Muscle of arm (tissue), 12 donors: ENCODE measurements around the gene FOXN1. TPM values are rescaled to one million over a fixed set of nuclear protein-coding genes. Genes with fewer than 3 reads are reported as not detected.

Experiments used
- DNase-seq: peaks from one replicate; pipeline ENCODE4 v3.0.0-alpha.2; 2013
- polyA plus RNA-seq, 12 donors: library from polyadenylated mRNA; unstranded; fragments of 120-200 nt; gene quantifications; one replicate each; pipeline ENCODE4 v1.2.1, GENCODE V29; 2013; ENCODE audit not compliant: insufficient read length in 12 of 12

FOXN1 gene
- polyA plus RNA-seq, 12 donors, result 0.13 to 10.7 (median 2.1) TPM; not detected in 8

GRCh38 chr17:28477928-28478327 lies 28.2 kb upstream of the FOXN1 start:
- DNase-seq, result no peak

DNA sequence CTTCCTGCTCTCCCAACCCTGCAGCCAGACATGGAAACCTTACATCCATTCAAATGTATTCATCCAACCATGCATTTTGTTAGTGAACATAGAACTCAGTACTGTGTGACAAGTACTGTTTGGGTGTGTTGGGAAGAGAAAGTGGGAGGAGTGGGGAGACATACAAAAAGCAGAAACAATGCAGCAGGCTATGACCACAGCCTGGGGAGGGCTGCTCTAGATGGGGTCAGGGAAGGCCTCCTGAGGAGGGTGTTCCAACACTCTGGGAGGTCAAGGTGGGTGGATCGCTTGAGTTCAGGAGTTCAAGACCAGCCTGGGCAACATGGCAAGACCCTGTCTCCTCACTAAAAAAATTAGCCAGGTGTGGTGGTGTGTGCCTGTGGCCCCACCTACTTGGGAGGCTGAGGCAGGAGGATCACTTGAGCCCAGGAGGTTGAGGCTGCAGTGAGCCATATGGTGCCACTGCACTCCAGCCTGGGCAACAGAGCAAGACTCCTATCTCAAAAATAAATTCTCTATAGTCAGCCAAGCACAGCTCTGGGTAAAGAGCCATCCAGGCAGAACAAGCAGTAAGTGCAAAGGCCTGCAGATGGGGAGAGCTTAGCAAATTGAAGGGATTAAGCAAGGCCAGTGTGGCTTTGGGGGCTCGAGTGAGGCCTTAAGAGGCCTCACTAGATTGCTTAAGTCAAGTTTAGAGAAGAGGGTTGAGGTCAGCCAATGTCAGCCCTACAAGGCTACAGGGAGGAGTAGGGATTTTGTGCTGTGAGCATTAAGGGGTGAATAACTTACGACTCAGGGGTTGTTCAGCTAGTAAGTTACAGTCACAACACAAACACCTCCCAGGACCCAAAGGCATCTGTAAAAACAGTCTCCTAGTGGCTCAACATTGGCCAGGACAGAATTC lies 27.2 kb upstream of the FOXN1 start:
- no peak for DNase-seq

GRCh38 chr17:28480278-28480677 lies 25.9 kb upstream of the FOXN1 start:
- DNase-seq, result no peak

DNA sequence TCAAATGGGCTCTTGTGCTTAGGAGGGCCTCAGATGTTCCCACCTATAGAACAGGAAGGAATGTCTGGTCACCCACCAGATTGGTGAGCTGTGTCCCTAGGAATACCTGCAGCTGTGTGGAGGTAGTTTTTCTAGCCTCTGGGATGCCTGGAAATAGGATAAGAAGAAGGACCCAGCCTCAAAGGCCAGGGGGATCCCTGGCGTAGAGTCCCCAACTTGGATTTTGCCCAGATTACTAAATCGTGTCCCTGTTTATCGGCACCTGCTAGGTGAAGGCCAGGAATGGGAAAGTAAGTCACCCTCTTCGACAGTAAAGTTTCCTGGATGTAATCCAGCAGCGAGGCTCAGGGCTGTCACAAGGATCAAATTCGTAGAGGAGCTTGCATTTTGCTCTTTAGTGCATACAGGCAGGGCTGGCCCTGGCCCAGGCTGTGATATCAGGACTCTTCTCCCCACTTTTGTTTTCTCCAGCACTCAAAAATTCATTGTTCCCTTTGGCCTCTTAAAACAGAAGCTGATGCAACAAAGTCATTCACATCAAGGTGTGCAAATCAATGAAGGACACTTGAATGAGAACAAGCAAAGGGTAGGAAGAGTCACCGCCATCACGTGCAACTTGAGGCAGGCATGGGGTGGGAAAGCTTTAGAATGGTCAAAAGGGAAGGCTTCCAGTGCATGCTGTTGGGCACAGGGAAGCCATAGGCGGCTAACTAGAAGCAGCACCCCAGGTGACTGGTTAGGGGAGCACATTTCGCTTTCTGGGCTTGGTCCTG lies 25.2 kb upstream of the FOXN1 start:
- DNase-seq, result no peak

GRCh38 chr17:28482551-28483199 lies 23.5 kb upstream of the FOXN1 start:
- DNase-seq, result no peak

DNA sequence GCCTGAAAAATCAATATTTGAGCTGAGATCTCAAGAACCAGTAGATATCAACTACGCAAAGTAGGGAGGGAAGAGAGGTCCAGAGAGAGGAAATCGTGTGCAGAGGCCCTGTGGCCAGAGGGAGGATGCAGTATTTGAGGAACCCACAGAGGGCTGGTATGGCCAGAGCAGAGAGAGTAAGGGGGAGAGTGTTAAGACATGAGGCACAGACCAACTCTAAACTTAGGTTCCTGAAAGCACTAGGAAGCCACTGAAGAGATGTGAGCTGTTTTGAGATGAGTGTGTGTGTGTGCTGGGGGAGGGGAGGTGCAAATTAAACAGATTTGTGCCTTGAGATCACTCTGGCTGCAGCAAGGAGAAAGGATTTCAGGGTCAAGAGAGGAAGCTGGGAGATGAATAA lies 21.9 kb upstream of the FOXN1 start:
- DNase-seq, result no peak

GRCh38 chr17:28485049-28485448 lies 21.1 kb upstream of the FOXN1 start:
- no peak for DNase-seq

DNA sequence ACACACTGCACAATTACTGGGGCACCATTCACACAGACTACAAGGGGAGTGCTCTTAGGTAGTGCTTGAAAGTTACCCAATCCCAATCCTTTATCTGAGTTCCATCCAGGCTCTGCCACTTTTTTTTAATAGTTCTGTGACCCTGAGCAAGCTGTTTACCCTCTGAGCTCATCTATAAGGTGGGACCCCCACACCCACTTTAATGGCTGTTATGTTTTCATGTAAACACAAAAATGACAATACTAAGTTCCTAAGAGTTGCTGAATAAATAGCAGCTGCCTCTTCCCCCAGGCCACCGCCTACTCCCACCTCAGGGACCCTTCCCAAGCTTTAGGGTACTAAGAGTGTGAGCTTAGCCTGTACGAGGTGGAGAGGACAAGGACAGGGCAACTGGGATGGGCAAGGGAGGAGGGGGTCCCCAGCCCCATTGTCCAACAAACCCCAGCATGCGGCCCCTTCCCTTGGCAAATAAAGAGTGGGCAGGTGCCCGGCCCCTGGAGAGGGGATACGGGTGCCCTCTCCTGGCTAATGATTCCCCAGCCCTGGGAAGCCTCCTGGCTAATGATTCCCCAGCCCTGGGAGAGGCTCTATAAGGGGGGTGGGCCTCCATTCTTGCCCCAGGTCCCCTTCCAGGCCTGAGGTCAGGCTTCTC lies 18.1 kb upstream of the FOXN1 start:
- DNase-seq, result no peak

DNA sequence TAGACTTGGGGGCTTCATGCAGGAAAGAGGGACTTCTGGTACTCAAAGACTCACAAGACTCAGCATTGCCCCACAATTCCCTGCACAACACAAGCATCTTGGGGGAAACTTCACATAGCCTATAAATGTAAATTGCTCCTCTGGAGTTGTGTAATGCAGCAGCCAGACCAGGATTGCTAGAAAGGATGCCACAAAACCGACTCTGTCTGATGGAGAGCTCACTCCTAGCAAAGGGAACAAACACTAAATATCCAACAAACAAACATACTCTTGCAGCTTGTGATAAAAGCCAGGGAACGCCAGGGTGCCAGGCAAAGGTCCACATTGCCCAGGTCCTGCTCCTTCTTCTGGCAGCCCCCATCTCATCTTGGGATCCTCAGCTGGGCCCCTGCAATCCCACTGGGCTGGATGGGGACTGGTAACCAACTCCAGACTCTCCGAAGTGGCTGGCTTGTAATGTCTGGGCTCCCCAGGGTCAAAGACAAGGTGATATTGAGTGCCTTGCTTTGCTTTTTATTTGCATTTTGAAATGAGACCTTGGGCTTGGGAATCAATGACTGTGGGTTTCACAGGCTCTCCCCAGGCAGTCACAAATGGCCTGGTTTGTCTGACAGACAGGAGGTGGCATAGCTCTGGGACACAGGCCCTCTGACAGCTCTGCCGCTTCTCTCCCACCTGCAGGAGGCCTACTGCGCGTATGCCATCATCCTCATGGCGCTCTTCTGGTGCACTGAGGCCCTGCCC lies 17.4 kb upstream of the FOXN1 start:
- no peak for DNase-seq

GRCh38 chr17:28491286-28491685 lies 14.9 kb upstream of the FOXN1 start:
- DNase-seq, result no peak

DNA sequence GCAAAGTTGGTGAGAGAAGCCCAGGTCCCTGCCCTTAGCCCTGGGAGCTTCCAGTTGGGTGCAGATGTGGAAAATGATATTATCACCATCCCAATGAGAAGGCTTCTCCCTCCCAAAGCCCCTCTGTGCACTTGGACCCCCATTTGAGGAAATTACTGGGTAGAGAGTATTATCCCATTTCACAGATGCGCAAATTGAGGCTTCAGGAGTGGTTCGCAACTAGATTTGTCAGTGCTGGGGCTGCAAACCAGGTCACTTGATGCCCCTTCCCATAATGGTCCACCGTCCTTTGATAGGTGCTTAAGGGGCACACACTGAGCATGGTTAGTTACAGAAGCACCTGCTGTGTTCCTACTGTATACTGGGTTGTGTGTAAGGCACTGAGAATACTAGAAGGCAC lies 14.3 kb upstream of the FOXN1 start:
- no peak for DNase-seq

GRCh38 chr17:28492352-28493310 lies 13.5 kb upstream of the FOXN1 start:
- no peak for DNase-seq

GRCh38 chr17:28493460-28493859 lies 12.7 kb upstream of the FOXN1 start:
- no peak for DNase-seq

GRCh38 chr17:28494445-28495188 lies 11.5 kb upstream of the FOXN1 start:
- peak; percentile 43 for DNase-seq

DNA sequence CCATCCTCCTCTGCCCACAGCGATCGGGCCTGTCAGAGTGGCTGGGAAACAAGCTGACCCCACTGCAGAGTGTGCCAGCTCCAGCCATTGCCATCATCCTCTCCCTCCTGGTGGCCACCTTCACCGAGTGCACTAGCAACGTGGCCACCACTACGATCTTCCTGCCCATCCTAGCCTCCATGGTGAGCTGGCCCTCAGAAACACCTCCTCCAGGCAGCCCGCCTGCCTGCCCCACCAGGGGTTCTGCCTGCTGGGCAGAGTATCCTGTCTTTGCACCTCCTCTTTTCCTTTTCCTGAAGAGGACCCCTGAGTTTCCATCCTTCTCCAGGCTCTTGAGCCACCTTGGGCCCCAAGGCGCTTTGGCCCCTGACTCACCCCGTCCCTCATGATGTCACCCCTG lies 10.5 kb upstream of the FOXN1 start:
- no peak for DNase-seq

- DNase-seq, result no peak
Observed at GRCh38 chr17:28497931-28498330, 8.2 kb upstream of the FOXN1 start.

DNA sequence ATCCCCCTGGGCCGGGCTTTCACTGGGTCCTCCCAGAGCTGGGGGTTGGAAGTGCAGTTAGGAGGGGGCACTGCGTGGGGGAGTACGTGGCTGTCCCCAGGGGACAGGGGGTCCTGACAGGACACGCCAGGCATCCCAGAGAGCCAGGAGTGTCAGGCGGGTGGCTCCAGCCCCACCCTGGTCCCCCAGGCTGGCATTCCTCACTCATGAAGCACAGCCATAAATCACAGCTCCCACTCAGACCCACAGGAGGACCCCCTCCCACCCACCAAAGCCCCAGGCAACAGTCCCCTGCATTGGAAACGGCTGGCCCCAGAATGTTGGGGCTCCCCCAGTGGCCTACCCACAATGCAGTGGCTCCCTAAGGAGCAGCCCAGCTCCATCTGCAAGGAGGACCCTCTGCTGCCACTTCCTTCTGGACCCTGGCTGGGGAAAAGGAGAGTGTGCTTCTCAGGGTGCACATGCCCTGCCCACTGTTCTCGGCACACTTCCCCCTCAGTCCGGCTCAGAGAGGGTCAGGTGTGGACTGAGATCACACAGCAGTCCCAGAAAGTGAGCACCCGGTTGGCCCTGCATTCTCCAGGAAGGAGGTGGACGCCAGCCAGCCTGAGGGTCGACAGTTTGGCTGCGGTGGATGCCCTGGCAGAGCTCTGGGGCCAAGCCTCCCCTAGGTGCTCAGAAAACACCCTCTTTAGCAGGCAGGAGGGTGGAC lies 7.3 kb upstream of the FOXN1 start:
- DNase-seq, result no peak

GRCh38 chr17:28499364-28499664 lies 6.8 kb upstream of the FOXN1 start:
- no peak for DNase-seq
